Heart left ventricle (tissue), 16 donors: ENCODE measurements around the gene GLYATL2. TPM values are rescaled to one million over a fixed set of nuclear protein-coding genes. Genes with fewer than 3 reads are reported as not detected.

Experiments used
- ATAC-seq, 4 donors: fragments of 200-7000 bp; cut with Tn5 transposase; one replicate each; pipeline ENCODE4 v1.9.1; 2020 to 2022; ENCODE audit warnings: moderate library complexity in 4 of 4, mild to moderate bottlenecking in 3 of 4, moderate number of reproducible peaks in 1 of 4
- DNase-seq, 5 donors: peaks; one replicate each; pipeline ENCODE4 v3.0.0-alpha.2; 2020
- H3K27ac ChIP-seq, 12 donors: fragments of 200-600 bp; sonication (generic) in 4 of 12; one replicate each; pipeline versions ENCODE4 v1.5.0 to v1.8.0; 2016 to 2022; ENCODE audit warnings: mild to moderate bottlenecking in 2 of 12
- H3K27me3 ChIP-seq, 9 donors: fragments of 200-600 bp; sonication (generic) in 2 of 9; one replicate each; pipeline versions ENCODE4 v1.5.1 to v1.8.0; 2016 to 2022; ENCODE audit warnings: mild to moderate bottlenecking in 3 of 9
- H3K36me3 ChIP-seq, 9 donors: fragments of 200-600 bp; sonication (generic) in 2 of 9; one replicate each; pipeline versions ENCODE4 v1.5.0 to v1.8.0; 2018 to 2022; ENCODE audit warnings: mild to moderate bottlenecking in 2 of 9
- H3K4me1 ChIP-seq, 12 donors: fragments of 200-600 bp; sonication (generic) in 4 of 12; one replicate each; pipeline versions ENCODE4 v1.5.0 to v1.8.0; 2016 to 2022; ENCODE audit warnings: mild to moderate bottlenecking in 3 of 12
- H3K4me3 ChIP-seq, 12 donors: fragments of 200-600 bp; sonication (generic) in 4 of 12; one replicate each; pipeline versions ENCODE4 v1.5.0 to v1.8.0; 2017 to 2022; ENCODE audit warnings: mild to moderate bottlenecking in 9 of 12, moderate library complexity in 4 of 12
- H3K9me3 ChIP-seq, 12 donors: fragments of 200-600 bp; sonication (generic) in 4 of 12; one replicate each; pipeline versions ENCODE4 v1.5.0 to v1.8.0; 2016 to 2022; ENCODE audit warnings: mild to moderate bottlenecking in 1 of 12
- POLR2A ChIP-seq, 2 donors: fragments of 450-650 bp; IDR thresholded peaks; one replicate each; pipeline ENCODE4 v1.6.1; 2017; ENCODE audit warnings: antibody characterized with exemption in 2 of 2, mild to moderate bottlenecking in 2 of 2, moderate library complexity in 2 of 2
- WGBS, 4 donors: extraction: QIAGEN DNeasy Blood & Tissue Kit in 2 of 4; methylation state at CpG; one replicate each; pipeline versions ENCODE4 v1.1.5 to v1.1.7; 2013 to 2018; 5-methylcytosine and 5-hydroxymethylcytosine counted together
- intact Hi-C, 10 donors: fragments of 100-400 bp; cut with DNase I; formaldehyde crosslinking; loops; one replicate each; pipeline versions ENCODE4 v1.11.1 to v1.14.2; 2022
- polyA plus RNA-seq, 2 donors: library from polyadenylated mRNA; stranded (reverse); fragments of 200-250 nt; gene quantifications; one replicate each; pipeline ENCODE4 v1.2.3, GENCODE V29; 2013
- total RNA-seq, 9 donors: library from RNA; depleted of rRNA in 2 of 9; stranded (reverse); fragments of >200 nt in 2 of 9; fragmentation: NEBNext Ultra II Directional in 3 of 9; extraction: Animal tissue kit (Norgen Biotek cat#: 25700) in 3 of 9; gene quantifications; one replicate each; pipeline versions ENCODE4 v1.1.0 to v1.2.4, GENCODE V29; 2016 to 2023
- TF ChIP-seq, protein P1 (sequence below), 12 donors: fragments of 200-600 bp; sonication (generic) in 4 of 12; IDR thresholded peaks; one replicate each; pipeline versions ENCODE4 v1.5.0 to v1.8.0; 2018 to 2022; ENCODE audit warnings: antibody characterized with exemption in 12 of 12, mild to moderate bottlenecking in 5 of 12
- donor health status: ischemic (EF 13 %, LVEDD 7.1; RV severe dilation, severe dysfunction).
- donor health status: healthy with polysubstance abuse.
- donor health status: DM: no; HTN: yes; CAD: no.
- donor health status: DM: no; HTN: no; CAD: no.
- donor health status: ischemic (EF 25% LVEDD 6.9; RV normal size, moderate dysfunction).
- donor health status: ischemic (EF 25% LVEDD 5.7; RV mildly dilated, moderate dysfunction).
- donor health status: healthy.
- donor health status: DM: yes; HTN: yes; CAD: no.
- donor health status: ischemic (EF 35%, LVEDD 5.7; RV mildly dilated, moderate dysfunction).
- donor health status: nonischemic (EF 11% LVEDD 7.7; RV severe dilation, severe dysfunction).
- donor health status: DM: yes; HTN: yes; CAD: no.
- donor health status: PGD.
- donor health status: ischemic (EF 29% LVEDD 5.4; RV normal size, mild dysfunction).
- donor health status: nonischemic (EF 23%, LVEDD 6.1; RV moderate dilation, normal function).

GLYATL2 gene
- total and polyA plus RNA-seq, 11 donors: 0.15 to 0.35 (median 0.20) TPM; not detected in 7

DNA sequence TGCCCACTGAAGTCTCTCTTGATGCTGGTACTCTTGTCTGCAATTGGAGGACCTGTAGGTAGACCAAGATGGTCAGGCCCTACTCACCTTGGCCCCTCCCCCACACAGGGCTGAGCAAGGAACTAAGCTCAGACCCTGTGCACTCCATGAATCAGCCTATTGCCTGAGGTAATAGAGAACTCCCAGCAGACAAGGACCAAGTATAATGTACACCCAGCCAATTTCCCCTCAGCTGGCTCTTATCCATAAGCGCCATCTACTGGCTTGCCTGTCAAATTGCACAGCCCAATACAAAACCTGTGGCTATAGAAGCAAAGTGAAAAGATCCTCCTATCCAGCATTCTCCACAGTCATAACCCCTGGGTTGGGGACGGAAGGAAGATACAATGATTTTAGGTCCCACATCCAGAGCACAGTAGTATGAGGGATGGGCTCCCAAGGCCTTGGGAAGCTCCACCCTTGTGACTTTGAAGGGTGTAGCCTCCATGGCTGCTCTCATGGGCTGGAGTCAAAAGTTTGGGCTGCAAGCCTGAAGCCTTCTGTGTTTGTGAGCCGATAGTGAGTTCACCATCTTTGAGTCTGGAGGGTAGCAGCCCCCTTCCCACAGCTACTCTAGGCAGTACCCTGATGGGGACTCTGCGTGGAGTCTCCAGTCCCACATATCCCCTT lies 56.0 kb downstream of the GLYATL2 start:
- no peak overlapping the region for H3K4me3 ChIP-seq
- H3K27me3 ChIP-seq: peaks cover 0 to 10% (median 0%) of the 10 kb centered on the region in 9 donors
- WGBS, 4 donors: 37 to 50% (median 43%) methylated on average over 4 of the region's 4 CpGs
- peaks cover 0 to 9% (median 0%) of the 10 kb centered on the region in 12 donors for H3K9me3 ChIP-seq
- ATAC-seq (peak in 3 of 4 donors; percentile 58 to 79 (median 74)), DNase-seq (peak in 2 of 5 donors; percentile 21 to 29)
- H3K36me3 ChIP-seq: no peaks in the 10 kb centered on the region
- TF ChIP-seq, protein P1, sequence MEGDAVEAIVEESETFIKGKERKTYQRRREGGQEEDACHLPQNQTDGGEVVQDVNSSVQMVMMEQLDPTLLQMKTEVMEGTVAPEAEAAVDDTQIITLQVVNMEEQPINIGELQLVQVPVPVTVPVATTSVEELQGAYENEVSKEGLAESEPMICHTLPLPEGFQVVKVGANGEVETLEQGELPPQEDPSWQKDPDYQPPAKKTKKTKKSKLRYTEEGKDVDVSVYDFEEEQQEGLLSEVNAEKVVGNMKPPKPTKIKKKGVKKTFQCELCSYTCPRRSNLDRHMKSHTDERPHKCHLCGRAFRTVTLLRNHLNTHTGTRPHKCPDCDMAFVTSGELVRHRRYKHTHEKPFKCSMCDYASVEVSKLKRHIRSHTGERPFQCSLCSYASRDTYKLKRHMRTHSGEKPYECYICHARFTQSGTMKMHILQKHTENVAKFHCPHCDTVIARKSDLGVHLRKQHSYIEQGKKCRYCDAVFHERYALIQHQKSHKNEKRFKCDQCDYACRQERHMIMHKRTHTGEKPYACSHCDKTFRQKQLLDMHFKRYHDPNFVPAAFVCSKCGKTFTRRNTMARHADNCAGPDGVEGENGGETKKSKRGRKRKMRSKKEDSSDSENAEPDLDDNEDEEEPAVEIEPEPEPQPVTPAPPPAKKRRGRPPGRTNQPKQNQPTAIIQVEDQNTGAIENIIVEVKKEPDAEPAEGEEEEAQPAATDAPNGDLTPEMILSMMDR (IDR thresholded peaks at IDR 0.05): peak; percentile 24 to 71 (median 58)
- no peak for TF ChIP-seq POLR2A (IDR thresholded peaks at IDR 0.05)
- H3K27ac ChIP-seq: no peak overlapping the region
- intact Hi-C loops: loop anchor here in 5 of 10 donors (5.0 to 10.0 kb wide), 4 partner anchors 114 to 221 kb away; partner anchors contain the start of genes LPXN (in 3 of the 5) and ZFP91 (in 3 of the 5)
- no peaks in the 10 kb centered on the region for H3K4me1 ChIP-seq

DNA sequence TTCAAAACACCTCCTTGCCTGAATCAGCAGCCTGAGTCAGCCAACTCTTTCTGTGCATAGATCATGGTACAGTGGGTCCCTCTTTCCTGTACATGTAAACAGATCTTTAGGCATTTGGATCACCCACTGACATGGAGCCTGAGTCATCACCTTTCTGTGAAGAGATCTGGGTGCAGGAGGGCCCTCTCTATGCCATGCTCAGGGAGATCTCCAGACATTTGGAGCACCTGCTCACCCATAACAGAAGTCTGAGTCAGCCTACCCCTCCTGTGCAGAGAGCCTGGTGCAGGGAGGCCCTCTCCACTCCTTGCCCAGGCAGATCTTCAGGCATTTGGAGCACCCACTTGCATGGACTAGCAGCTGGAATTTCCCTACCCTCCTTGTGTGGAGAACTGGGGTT lies 56.6 kb downstream of the GLYATL2 start:
- no peaks in the 10 kb centered on the region for H3K36me3 ChIP-seq
- no peak overlapping the region for H3K27ac ChIP-seq
- peaks cover 0 to 5% (median 0%) of the 10 kb centered on the region in 12 donors for H3K9me3 ChIP-seq
- no peaks in the 10 kb centered on the region for H3K4me1 ChIP-seq
- TF ChIP-seq POLR2A (IDR thresholded peaks at IDR 0.05): no peak
- TF ChIP-seq, protein P1 (IDR thresholded peaks at IDR 0.05): no peak
- DNase-seq: no peak
- ATAC-seq: peak in 1 of 4 donors; percentile 11
- H3K27me3 ChIP-seq: peaks cover 0 to 5% (median 0%) of the 10 kb centered on the region in 9 donors
- intact Hi-C loops: loop anchor here in 5 of 10 donors (5.0 to 10.0 kb wide), 4 partner anchors 113 to 221 kb away; partner anchors contain the start of genes LPXN (in 3 of the 5) and ZFP91 (in 3 of the 5)
- H3K4me3 ChIP-seq: no peak overlapping the region

DNA sequence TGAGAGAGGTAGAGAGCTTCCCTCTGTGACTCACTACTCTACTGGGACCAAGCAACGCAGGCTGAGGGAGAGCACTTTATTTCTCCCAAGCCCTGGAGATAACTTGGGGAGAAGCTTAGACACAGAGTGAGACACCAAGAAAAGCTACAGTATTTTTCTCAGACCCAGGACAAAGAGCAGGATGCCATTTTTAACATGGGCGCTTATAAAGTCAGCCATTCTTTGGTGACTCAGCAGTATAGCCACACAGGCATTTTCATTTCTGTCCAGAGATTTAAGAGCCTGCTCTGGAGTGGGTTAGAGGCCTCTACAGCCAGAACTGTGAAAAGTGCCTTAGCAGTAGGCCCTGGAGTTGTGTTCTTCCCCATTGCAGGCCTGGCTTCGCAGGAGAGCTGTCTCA lies 57.8 kb downstream of the GLYATL2 start:
- H3K27ac ChIP-seq: no peak overlapping the region
- no peak for ATAC-seq
- no peak overlapping the region for H3K4me3 ChIP-seq
- DNase-seq: no peak
- no peaks in the 10 kb centered on the region for H3K36me3 ChIP-seq
- WGBS, 4 donors: 74 to 87% (median 80%) methylated on average over 2 to 3 of the region's 3 CpGs
- H3K27me3 ChIP-seq: peaks cover 0 to 5% (median 0%) of the 10 kb centered on the region in 9 donors
- TF ChIP-seq, protein P1 (IDR thresholded peaks at IDR 0.05): no peak
- H3K4me1 ChIP-seq: no peaks in the 10 kb centered on the region
- intact Hi-C loops: loop anchor here in 5 of 10 donors (5.0 to 10.0 kb wide), 4 partner anchors 112 to 219 kb away; partner anchors contain the start of genes LPXN (in 3 of the 5) and ZFP91 (in 3 of the 5)
- H3K9me3 ChIP-seq: no peaks in the 10 kb centered on the region

DNA sequence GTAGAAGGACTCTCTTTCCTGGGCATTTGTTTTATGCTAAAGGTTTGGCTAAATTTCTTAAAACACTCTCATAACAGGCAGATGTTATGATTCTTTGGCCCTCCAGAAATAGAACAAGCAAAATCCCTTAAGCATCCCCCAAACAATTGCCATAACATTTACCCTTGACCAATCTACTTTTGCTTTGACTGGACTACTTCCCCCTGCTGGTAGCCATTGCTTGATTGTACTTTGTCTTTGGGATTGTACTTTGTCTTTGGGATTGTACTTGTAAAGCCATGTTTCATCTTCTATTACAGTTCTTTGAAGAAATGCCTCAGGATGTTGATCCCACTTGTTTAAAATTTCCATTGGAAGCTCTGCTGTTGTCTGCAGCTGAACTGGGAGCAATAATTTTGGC lies 59.5 kb downstream of the GLYATL2 start:
- Histone ChIP-seq H3K27ac (no peak overlapping the region), H3K4me3 (no peak overlapping the region), H3K27me3 (peaks cover 0 to 5% (median 0%) of the 10 kb centered on the region in 9 donors), H3K9me3 (no peaks in the 10 kb centered on the region), H3K4me1 (no peaks in the 10 kb centered on the region), H3K36me3 (no peaks in the 10 kb centered on the region)
- ATAC-seq (no peak), DNase-seq (no peak)
- TF ChIP-seq POLR2A (IDR thresholded peaks at IDR 0.05): no peak
- TF ChIP-seq, protein P1 (IDR thresholded peaks at IDR 0.05): no peak
- intact Hi-C loops: loop anchor here in 5 of 10 donors (5.0 to 10.0 kb wide), 4 partner anchors 110 to 218 kb away; partner anchors contain the start of genes LPXN (in 3 of the 5) and ZFP91 (in 3 of the 5)
